SKM-1 treated with dmso at 0.1 percent for 144 hours (cell line): ENCODE data around the gene THOP1.

Experiments
- DNase-seq: peaks from one replicate; lab custom pipeline; 2025; ENCODE audit not compliant: unreplicated experiment; lab: John Stamatoyannopoulos, UW

Gene THOP1

DNA sequence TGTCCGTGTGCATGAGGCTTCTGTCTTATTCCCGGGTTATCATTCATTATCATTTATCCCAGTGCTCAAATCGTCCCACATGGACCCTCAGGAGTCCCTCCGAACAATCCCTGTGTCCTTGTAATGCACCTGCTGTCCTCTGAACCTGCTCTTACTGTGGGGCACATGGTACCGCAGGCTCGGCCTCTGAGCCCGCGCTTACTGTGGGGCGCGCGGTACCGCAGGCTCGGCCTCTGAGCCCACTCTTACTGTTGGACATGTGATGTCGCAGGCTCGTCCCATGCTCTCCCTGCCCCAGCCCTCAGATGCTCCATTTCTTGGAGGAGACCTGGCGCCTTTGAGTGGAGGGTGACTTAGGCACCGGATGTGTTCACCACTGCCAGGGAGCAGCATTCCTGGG, 17.5 kb downstream of the THOP1 start:
- DNase-seq: no peak

DNA sequence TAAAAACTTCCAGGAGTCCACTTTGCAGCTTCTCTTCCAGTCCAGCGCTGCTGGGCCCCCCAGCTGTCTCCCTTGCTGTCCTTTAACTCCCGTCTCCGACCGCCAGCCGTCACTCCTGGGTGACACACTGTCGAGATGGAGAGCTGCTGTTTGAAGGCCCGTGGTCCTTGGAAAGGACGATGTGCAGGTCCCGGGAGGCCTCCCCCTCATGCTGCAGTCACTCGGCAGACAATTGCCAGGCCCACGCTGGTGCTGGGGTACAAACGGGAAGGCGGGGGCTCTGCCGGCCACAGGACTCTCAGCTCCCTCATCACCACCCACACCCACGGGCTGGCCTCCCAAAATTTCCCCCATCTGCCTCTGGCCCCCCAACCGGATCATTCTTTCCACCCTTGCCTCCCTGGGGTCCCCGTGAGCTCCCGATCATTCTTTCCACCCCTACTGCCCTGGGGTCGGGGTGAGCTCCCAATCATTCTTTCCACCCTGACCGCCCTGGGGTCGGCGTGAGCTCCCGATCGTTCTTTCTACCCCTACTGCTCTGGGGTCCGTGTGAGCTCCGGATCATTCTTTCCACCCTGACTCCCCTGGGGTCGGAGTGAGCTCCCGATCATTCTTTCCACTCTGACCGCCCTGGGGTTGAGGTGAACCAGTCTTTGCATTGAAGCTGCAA, 18.3 kb downstream of the THOP1 start:
- DNase-seq: no peak

DNA sequence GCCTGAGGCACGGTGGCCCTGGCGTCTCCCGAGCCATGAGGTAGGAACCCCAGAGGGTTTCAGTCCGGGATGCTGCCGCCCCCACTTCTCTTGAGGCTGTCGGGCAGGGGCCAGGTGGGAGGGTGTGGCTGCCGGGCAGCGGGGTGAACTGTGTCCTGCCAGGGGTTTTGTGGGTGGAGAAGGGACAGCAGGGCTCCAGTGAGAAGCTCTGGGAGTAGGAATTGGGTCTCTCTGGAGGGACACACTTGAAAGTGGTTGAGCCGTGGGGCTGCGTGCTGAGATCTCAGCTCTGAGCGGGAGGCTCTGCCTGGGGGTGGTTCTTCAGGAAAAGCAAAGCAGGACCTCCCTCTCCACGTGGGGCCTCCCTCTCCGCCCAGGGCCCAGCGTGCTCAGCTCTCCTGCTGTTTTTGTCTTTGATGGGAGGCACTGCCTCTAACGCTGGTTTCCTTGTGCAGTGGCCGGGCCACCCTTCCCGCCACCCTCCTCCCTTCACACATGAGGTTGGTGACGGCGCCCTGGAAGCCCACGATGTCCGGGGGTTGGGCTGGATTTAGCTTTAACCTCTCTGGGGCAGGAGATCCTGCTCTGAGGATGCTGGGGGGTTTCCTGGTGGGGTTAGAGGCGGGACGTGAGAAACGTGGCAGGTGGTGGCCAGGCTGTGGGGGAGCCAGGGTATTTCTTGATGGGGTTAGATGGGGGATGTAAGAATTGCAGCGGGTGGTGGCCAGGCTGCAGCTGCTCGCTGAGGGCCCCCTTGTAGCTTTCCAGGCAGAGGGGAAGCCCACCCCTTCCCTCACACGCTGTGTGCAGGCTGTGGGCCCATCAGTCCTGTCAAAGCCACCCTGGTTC, 19.1 kb downstream of the THOP1 start:
- no peak for DNase-seq

DNA sequence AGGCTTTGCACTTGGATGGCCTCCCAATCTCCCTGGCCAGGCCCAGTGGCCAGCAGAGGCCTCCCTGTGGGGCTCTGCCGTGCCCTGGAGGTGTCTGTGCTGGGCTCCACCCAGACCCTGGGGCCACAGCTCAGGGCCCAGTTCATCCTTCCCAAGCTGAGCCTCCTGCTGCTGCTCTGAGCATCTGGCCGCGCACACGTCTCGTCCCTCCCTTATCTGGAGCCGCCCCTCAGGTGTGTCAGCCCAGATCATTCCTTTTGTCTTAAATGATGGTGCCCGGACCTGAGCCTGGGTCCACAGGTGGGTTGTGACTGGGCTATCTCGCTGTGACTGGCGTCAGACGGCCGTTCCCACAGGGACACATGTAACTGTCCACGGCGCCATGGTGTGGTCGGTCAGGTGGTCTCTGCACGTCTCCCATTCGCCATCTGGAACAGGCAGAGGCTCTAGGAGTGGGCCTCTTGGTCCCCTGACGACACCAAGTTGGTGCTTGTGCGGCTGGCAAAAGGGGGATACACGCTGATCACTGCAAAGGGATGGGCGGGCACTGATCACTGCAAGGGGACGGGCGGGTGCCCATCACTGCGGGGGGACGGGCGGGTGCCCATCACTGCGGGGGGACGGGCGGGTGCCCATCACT, 20.1 kb downstream of the THOP1 start:
- DNase-seq: no peak

DNA sequence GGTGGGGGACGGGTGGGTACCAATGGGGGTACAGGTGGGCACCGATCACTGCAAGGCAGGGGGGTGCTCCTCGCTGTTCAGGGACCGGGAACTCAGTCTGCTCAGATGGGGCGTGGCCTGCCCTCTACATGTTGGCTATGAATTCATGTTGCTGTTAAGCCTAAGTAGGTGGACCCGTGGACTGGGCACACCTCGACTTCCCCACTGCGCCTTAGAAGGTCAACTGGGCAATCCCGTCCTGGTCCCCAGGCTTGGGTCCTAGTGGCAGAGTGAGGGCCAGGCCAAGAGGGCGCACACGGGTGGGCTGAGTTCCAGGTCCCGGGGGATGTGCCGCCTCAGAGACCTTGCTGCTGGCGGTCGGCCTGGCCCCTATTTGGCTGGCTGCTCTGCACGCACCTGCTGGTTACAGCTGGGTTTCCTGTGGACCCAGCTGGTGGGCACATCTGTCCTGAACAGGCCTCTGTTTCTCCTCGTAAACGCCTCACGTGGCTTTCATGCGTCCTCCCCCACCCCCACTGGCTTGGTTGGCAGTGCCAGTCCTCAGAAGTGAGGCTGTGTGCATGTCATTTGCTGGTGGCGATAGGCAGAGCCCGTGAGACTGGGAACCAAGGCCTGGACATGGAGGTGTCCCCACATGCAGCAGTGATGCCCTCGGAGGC, 20.8 kb downstream of the THOP1 start:
- DNase-seq: no peak

DNA sequence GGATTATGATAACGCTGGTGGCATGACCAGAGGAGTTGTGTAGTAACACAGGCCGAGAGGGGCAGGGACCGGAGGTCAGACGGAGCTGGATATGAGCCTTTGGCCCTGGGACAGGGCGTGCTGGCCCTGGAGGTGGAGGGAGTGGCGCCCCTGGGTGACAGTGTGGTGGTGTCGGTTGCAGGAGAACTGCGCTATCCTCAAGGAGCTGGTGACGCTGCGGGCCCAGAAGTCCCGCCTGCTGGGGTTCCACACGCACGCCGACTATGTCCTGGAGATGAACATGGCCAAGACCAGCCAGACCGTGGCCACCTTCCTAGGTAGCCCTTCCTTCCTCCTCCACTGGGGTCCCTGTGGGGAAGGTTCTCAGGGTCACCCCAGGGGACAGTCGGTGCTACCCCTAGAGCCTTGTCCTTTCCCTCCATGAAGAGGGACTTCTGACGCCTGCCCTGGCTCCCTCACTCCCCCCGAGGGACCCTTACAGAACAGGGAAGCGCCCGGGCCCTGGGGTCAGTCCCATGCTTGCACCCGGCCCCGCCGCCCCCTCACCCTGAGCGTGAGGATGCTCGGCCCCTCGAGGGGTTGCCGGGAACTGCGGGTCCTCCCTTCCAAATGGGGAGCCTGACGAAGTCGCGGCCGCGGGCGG, 21.6 kb downstream of the THOP1 start:
- no peak for DNase-seq

DNA sequence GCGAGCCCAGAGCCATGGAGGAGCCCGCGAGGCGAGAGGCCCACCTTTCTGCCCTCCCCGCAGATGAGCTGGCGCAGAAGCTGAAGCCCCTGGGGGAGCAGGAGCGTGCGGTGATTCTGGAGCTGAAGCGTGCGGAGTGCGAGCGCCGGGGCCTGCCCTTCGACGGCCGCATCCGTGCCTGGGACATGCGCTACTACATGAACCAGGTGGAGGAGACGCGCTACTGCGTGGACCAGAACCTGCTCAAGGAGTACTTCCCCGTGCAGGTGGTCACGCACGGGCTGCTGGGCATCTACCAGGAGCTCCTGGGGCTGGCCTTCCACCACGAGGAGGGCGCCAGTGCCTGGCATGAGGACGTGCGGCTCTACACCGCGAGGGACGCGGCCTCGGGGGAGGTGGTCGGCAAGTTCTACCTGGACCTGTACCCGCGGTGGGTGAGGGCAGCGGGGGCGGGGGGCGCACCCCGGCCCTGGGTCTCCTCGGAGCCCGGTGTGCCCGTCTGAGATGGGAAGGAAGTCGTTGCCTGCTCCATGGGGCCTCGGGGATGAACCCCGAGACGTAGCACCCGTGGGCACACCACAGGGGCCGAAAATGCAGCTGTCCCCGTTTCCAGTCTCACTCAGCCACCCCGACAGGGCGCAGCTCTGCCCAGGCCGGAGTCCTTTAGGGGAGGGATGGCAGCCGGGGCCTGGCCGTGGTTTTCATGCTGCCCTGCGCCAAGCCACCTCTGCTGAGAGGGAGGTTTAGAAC, 22.3 kb downstream of the THOP1 start:
- no peak for DNase-seq

DNA sequence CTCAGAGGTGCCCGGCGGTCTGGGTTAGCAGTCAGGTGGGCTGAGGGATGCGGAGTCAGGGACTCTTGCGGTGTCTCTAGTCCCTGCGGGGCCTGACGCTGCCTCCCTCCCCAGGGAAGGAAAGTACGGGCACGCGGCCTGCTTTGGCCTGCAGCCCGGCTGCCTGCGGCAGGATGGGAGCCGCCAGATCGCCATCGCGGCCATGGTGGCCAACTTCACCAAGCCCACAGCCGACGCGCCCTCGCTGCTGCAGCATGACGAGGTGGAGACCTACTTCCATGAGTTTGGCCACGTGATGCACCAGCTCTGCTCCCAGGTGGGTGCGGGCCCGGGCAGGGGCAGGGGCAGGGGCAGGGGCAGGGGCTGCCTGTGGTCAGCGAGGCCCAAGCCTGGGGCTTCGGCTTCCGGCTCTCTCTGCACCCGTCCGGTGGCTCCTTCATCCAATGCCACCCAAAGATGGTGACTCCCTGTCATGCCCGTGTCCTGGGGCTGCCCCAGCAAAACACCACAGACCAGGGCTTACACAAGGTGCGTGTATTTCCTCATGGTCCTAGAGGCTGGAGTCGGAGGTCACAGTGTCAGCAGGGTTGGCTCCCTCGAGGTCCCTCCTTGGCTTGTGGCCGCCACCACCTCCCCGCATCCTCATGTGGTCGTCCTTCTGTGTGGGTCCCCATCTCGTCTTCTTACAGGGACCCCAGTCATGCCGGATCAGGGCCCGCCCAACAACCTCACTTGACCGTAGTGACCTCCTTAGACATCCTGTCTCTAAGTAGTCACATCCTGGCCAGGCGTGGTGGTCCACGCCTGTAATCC, 23.0 kb downstream of the THOP1 start:
- DNase-seq: no peak

DNA sequence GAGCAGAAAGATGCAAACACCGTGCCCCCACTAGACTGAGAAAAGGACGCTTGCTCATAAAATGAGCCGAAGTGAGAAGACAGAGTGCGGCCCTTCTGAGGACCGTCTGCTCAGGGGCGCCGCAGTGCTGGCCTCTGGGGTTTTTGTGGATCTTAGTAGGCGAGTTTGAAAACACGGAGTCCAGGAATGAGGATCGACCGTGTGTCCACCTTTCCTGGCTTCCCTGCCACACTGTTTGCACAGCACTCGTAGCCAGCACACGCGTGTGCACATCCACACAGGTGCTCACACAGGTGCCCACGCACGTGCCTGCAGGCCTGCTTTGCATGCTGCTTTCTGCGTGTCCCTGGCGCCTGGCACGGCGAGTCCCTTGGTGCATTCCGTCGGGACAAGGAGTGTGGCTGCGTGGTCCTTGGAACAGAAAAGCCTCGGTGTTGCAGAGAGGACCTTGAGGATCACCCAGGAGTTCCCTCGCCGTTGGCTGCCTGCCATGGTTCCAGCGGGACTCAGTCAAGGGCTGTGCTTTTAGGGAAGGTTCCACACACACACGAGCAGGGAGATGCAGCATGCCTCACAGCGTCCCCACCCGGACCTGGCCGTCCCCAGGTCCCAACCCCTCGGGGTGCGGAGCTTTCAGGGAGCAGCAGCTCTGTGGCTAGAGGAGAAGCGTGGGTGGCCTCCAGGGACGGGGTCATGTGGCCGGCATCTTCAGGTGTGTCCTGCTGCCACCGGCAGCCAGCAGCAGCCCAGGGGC, 24.3 kb downstream of the THOP1 start:
- no peak for DNase-seq

DNA sequence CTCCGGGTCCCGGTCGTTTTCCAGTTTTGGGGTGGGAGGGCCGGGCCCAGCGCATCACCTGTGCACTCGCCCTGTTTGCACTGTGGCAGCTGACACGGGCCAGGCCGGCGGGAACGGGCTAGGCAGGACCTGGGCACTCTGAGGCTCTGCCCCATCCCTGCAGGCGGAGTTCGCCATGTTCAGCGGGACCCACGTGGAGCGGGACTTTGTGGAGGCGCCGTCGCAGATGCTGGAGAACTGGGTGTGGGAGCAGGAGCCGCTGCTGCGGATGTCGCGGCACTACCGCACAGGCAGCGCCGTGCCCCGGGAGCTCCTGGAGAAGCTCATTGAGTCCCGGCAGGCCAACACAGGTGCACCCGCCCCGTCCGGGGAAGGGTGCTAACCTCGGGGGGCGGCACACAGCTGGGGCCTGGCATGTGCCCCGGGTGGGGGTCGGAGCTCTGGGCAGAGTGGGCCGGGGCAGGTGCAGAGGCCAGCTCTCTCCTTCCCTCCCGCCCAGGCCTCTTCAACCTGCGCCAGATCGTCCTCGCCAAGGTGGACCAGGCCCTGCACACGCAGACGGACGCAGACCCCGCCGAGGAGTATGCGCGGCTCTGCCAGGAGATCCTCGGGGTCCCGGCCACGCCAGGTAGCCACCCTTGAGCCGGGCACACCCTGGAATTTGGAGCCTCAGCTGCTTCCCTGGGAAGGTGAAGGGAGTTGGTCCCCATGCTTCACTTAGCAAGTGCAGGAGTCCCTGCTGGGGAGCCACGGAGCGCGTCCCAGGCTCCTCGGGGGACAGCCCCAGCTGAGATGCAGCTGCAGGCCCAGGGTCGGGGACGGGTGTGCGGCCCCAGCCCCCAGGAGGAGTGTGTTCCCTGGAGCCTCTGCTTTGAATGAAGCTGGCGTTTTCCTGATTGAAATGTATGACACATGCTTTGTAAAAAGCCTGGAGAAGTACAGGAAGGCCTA, 25.1 kb downstream of the THOP1 start:
- DNase-seq: no peak

DNA sequence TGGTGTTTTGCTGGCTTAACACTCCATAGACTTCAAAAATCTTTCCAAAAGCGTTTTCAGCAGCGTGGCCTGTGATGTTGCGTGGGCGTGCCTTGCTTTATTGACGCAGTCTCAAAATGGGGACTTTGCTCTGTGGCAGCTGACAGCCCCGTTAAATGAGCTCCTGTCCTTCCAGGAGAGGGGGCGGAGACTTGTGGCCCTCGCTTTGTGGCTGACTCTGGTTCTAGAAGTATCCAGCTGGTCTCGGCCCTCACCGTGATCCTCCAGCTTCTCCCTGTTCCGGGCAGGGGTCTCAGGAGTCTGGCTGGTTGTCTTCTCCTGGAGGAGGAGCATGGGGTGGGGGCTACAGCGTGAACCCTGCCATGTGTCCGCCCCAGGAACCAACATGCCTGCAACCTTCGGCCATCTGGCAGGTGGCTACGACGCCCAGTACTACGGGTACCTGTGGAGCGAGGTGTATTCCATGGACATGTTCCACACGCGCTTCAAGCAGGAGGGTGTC, 26.0 kb downstream of the THOP1 start:
- DNase-seq: no peak

DNA sequence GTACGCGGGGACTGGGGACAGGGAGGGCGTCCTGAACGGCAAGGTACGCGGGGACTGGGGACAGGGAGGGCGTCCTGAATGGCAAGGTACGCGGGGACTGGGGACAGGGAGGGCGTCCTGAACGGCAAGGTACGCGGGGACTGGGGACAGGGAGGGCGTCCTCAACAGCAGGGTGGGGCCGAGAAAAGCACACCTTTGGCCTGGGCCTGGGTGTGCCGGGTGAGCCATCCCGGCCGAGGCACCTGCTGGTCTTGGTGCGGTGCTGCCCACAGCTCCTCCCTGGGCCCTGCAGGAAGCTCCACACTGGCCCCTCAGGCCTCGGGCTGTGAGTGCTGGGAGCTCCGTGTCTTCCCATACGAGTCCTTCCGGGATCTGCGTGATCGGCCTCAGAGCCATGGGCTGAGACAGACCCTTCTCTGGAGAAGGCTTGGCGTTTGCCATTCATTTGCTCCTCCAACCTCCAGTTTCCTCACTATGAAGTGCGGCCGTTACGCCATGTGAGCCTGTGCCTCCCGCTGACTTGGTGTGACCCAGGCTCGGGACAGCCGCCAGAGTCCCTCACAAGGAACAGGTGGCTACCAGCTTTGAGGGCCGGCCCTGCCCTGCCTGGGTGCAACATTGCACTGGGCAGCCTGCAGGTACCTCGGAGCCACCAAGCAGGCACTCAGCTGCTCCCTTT, 26.6 kb downstream of the THOP1 start:
- no peak for DNase-seq

DNA sequence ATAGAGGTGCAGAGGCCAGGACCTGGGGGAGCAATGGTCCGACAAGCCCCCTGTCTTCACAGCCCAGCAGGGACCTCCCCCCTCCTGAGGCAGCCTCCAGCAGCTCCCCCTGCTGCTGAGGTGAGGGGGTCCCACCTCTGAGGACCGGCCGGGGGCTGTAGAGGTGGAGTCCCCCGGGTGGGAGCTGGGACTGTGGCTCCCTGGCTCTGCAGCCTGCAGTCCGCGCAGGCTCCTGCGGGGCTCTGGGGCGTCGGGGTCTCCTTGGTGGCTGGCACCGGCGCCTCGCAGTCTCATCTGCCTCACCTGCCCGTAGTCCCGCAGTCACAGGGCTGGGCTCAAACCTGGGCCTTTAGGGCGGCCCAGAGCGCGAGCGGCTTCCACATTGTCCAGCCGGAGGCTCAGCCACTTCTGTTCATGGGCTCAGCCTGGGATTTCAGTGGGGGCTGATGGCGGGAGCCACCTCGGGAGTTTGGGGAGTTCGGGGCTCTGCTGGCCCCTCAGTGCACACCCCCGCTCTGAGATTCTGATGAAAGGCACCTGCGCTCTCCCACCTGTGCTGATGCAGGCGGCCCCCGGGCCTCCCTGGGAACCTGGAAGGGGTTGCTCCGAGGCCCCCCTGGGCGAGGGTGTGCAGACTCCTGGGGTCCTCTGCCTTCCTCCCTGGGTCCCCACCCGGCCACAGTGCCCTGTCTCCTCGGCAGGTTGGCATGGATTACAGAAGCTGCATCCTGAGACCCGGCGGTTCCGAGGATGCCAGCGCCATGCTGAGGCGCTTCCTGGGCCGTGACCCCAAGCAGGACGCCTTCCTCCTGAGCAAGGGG, 27.3 kb downstream of the THOP1 start:
- no peak for DNase-seq

DNA sequence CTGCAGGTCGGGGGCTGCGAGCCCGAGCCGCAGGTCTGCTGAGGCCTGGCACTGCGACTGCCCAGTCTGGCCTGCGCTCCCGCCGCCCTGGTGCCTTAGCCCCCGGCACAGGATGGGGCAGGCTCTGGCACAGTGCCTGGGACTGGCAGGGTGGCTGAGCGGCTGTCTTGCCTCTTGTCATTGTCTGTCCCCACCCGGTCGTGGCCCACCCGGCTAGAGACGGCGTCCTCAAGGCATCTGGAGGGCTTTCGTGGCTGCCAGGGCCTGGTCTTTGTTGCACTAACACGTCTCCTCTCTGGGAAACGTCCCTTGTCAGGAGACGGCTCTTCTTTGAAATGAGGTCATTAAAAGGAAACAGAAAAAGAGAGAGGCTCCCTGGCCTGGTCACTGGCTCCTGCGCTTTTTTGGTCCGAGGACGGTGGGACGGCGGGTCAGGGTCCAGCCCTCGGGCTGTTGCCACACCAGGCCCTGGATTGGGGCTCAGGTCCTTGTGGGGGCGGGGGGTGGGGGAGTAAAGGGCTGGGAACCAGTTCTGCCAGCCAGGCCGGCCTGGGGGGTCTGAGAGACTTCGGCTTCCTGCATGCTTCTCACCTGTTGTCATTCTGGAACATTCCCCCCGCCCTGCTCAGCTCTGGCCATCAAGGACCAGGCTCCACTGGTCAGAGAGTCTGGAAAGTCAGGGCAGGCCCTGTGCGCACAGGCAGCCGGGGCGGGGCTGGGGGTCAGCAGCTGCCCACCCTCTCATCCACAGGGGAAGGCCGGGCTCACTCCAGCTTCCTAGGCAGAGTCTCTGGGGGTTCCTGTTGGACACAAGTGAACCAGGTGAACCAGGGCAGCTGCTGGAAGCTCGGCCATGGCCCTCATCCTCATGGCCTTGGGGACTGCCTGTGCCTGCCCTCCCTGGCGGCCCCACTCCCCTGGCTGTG, 28.2 kb downstream of the THOP1 start:
- DNase-seq: no peak

DNA sequence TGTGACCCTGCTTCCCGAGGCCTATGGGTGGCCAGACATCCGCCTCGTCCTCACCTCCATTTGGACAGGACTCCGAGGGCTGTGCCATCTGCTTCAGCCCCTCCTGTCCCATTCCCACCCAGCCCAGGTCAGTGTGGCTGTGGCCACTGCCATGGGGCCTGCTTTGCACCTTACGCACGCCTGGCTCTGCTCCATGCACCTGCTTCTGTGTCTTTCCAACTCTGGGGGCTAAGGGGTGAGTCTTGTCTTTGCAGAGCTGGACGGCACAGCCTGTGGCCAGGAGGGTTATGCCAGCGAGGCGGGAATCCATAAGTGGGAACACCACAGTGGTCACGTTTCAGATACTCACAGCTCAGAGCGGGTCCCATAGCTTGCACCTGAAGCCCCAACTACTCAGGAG, 29.1 kb downstream of the THOP1 start:
- DNase-seq: no peak
